Common myeloid progenitor, CD34-positive (primary cell): ENCODE results near the gene ASPG.
"Not testable (repeated sequence)": the region's sequence is repeated elsewhere in the genome, so short reads cannot be mapped to it uniquely, and the experiment has no call there.

ENCODE experiments used
- CTCF ChIA-PET: fragments of 350-600 bp; sonication (Branson Sonifier 250); formaldehyde crosslinking; loops from one replicate; lab custom pipeline; 2021; ENCODE audit warnings: antibody characterized with exemption; lab: Charles Lee
- POLR2A ChIA-PET: fragments of 350-600 bp; sonication (Branson Sonifier 250); formaldehyde crosslinking; loops from one replicate; lab custom pipeline; 2021; ENCODE audit warnings: antibody characterized with exemption; lab: Charles Lee
- DNase-seq, 3 donors: peaks; one replicate each; pipeline versions ENCODE4 v3.0.0 to v3.0.0-alpha.2; 2013
- H3K27ac ChIP-seq, 2 experiments: 1 replicate in 1 of 2; 2 replicates in 1 of 2; pipeline ENCODE4 v1.7.0; 2013; ENCODE audit warnings: inconsistent platforms in 2 of 2, low read length in 2 of 2, mild to moderate bottlenecking in 2 of 2, low read depth in 1 of 2, moderate library complexity in 1 of 2; ENCODE audit not compliant: severe bottlenecking in 2 of 2, insufficient read depth in 1 of 2, poor library complexity in 1 of 2
- H3K27me3 ChIP-seq, 5 experiments: replicated peaks in 2 of 5; 1 replicate in 3 of 5; 2 replicates in 2 of 5; pipeline versions ENCODE4 v1.6.1 to v1.7.0; 2013; ENCODE audit warnings: low read length in 4 of 5, mild to moderate bottlenecking in 2 of 5, moderate library complexity in 2 of 5, inconsistent platforms in 1 of 5; ENCODE audit not compliant: insufficient read depth in 5 of 5, control insufficient read depth in 4 of 5
- H3K36me3 ChIP-seq, 4 experiments: 1 replicate in 2 of 4; 2 replicates in 2 of 4; pipeline versions ENCODE4 v1.6.1 to v1.7.0; 2013; ENCODE audit warnings: low read length in 3 of 4, control low read depth in 1 of 4, mild to moderate bottlenecking in 1 of 4; ENCODE audit not compliant: control insufficient read depth in 4 of 4, insufficient read depth in 4 of 4
- H3K4me1 ChIP-seq, 4 experiments: 1 replicate in 3 of 4; 2 replicates in 1 of 4; pipeline versions ENCODE4 v1.6.1 to v1.7.1; 2013; ENCODE audit warnings: low read length in 3 of 4, mild to moderate bottlenecking in 3 of 4, control low read depth in 1 of 4, inconsistent platforms in 1 of 4, moderate library complexity in 1 of 4; ENCODE audit not compliant: control insufficient read depth in 4 of 4, insufficient read depth in 4 of 4; ENCODE audit errors: control extremely low read depth in 1 of 4
- H3K4me3 ChIP-seq, 7 experiments: 1 replicate in 4 of 7; 2 replicates in 3 of 7; pipeline versions ENCODE4 v1.5.1 to v1.7.0; 2013; ENCODE audit warnings: mild to moderate bottlenecking in 7 of 7, low read length in 6 of 7, moderate library complexity in 6 of 7, inconsistent platforms in 2 of 7, low read depth in 2 of 7, control low read depth in 1 of 7; ENCODE audit not compliant: insufficient read depth in 4 of 7, control insufficient read depth in 1 of 7; ENCODE audit errors: extremely low read depth in 1 of 7
- H3K9me3 ChIP-seq, 5 experiments: 1 replicate in 4 of 5; 2 replicates in 1 of 5; pipeline versions ENCODE4 v1.6.1 to v1.7.1; 2013; ENCODE audit warnings: low read length in 4 of 5, mild to moderate bottlenecking in 2 of 5, inconsistent platforms in 1 of 5, low read depth in 1 of 5, moderate library complexity in 1 of 5; ENCODE audit not compliant: control insufficient read depth in 4 of 5, insufficient read depth in 2 of 5; ENCODE audit errors: control extremely low read depth in 1 of 5
- WGBS: methylation state at CpG from one replicate; pipeline ENCODE4 v1.1.5; 2013; ENCODE audit not compliant: insufficient coverage; 5-methylcytosine and 5-hydroxymethylcytosine counted together

The ASPG gene

DNA sequence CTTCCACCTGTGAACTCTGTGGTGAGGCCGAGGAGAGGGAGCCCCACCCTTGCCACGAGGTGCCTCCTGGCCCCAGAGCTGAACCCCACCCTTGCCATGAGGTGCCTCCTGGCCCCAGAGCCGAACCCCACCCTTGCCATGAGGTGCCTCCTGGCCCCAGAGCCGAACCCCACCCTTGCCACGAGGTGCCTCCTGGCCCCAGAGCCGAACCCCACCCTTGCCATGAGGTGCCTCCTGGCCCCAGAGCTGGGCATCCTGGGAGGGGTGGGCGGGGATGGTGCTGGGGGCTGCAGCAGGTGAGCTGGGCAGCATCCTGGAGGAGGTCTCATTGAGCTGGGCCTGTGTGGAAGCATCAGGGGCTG, 67.9 kb downstream of the ASPG start:
- DNase-seq, H3K27me3 ChIP-seq, H3K27ac ChIP-seq, H3K4me3 ChIP-seq, H3K36me3 ChIP-seq, POLR2A ChIA-PET, H3K9me3 ChIP-seq: not testable (repeated sequence)
- CTCF ChIA-PET: interaction anchor here (1.6 kb wide), 1 partner anchor 60 kb away, joined by 4 read pairs; no protein-coding TSS in a partner anchor
- H3K4me1 ChIP-seq: peaks cover 0 to 14% (median 10%) of the 10 kb centered on the region in 4 experiments
- WGBS: 78% methylated on average over 5 of the region's 7 CpGs

DNA sequence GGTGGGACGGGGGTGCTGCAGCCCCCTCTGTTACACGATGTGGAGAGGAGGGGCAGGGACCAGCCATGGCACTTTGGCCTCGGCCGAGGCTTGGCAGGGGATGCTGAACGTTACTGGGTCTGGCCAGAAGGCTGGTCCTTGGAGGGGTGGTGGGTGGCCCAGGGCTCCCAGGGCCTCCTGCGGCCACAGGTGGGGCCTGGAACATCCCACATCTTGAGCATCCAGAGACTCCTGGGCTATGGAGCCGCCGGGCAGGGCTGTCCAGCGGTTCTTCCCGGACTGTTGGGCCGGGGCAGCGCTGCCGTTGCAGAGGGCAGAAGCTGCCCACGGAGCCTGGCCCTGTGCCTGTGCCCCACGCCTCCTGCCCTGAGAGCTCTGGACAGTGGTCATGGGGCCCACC, 68.7 kb downstream of the ASPG start:
- CTCF ChIA-PET: no interaction called here
- Histone ChIP-seq H3K27ac (no peak overlapping the region), H3K9me3 (no peaks in the 10 kb centered on the region), H3K27me3 (no peaks in the 10 kb centered on the region), H3K4me1 (peaks cover 0 to 14% (median 10%) of the 10 kb centered on the region in 4 experiments), H3K36me3 (no peaks in the 10 kb centered on the region), H3K4me3 (no peak overlapping the region)
- no peak for DNase-seq
- POLR2A ChIA-PET: no interaction called here
- WGBS: 91% methylated on average over 15 of the region's 15 CpGs

DNA sequence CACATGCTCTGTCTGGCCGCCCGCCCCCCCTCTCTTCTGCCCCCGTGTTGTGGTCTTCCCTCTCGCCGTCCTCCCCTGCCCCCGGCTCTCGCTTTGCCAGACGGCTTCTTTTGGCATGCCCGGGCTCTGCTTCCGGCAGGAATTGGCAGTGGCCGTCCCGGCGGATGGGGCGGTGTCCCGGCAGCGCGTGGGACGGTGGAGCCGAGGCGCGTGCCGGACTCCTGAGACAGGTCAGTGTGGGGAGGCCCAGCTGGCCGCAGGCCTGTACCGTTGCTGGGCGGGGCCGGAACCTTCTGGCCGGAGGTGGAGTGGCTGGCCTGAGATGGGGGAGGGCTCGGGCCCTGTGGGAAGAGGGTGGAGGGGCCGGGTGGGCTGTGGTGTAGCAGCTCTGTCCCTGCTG, 70.0 kb downstream of the ASPG start:
- ChIA-PET POLR2A (no interaction called here), CTCF (no interaction called here)
- Histone ChIP-seq H3K4me3 (no peak overlapping the region), H3K27me3 (no peaks in the 10 kb centered on the region), H3K36me3 (no peaks in the 10 kb centered on the region), H3K27ac (no peak overlapping the region), H3K9me3 (no peaks in the 10 kb centered on the region), H3K4me1 (peaks cover 0 to 6% (median 2%) of the 10 kb centered on the region in 4 experiments)
- 95% methylated on average over 13 of the region's 29 CpGs for WGBS
- no peak for DNase-seq

DNA sequence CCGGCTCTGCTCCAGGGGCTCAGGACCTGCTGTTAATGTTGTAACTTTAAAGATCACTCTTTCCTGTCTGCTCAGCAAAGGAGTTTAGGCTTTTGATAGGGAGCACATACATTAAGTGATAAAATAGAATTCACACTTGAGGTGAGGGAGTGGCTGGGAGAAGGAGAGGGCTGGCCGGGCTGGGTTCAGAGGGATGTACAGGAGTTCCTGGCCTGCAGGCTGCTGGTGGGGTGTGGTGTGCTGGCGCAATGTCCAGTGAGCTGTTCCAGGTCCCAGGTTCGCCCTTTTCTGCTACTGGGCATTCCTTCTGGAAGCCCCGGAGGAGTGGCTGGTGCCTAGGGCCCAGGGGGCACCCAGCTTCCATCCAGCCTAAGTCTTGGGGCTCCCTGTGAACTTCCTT, 70.6 kb downstream of the ASPG start:
- ChIA-PET CTCF (no interaction called here), POLR2A (no interaction called here)
- H3K9me3 ChIP-seq: no peaks in the 10 kb centered on the region
- no peak overlapping the region for H3K4me3 ChIP-seq
- H3K27me3 ChIP-seq: no peaks in the 10 kb centered on the region
- WGBS: 90% methylated on average over 3 of the region's 5 CpGs
- H3K36me3 ChIP-seq: no peaks in the 10 kb centered on the region
- peaks cover 0 to 3% (median 0%) of the 10 kb centered on the region in 4 experiments for H3K4me1 ChIP-seq
- DNase-seq: no peak
- H3K27ac ChIP-seq: no peak overlapping the region

DNA sequence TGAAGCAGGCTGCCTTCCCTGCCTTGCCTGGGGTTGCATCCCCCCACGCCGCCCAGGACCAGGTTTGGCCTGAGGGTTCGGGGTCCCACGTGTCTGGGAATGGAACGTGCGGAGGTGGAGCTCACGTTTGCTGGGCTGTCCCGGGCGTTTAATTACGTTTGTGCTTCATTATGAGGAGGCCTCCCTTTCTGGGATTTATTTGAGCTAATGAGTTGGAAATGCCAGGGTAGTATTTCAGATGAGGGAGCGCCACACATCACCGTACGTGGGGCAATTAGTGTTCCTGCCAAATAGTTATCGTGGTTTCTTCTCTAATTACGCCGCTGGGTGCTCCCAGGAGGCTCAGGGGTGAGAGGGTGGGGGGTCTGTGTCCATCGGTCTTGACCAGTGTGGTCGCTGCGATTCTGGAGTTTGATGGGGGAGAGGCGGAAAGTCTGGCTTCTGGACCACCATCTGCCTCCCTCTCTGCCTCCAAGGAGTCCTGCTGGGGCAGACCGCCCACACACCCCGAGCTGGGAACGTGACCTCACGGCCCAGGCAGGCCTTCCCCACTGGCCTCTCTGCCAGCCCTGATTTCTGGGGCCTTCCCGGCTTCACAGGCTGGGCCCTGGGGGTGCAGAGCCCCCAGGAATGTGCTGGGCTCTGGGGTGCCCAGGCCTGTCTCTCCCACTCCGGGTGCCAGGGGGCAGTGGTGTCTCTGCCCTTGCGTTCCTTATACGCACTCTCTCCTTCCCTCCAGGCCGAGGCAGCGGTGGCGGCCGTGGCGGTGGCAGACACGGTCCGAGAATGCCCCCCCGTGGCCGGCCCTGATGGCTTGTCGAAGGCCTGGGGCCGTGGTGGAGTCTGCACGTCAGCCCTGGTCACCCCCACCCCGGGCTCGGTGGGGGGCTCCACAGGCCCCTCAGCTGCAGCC, 71.8 kb downstream of the ASPG start:
- no peaks in the 10 kb centered on the region for H3K36me3 ChIP-seq

DNA sequence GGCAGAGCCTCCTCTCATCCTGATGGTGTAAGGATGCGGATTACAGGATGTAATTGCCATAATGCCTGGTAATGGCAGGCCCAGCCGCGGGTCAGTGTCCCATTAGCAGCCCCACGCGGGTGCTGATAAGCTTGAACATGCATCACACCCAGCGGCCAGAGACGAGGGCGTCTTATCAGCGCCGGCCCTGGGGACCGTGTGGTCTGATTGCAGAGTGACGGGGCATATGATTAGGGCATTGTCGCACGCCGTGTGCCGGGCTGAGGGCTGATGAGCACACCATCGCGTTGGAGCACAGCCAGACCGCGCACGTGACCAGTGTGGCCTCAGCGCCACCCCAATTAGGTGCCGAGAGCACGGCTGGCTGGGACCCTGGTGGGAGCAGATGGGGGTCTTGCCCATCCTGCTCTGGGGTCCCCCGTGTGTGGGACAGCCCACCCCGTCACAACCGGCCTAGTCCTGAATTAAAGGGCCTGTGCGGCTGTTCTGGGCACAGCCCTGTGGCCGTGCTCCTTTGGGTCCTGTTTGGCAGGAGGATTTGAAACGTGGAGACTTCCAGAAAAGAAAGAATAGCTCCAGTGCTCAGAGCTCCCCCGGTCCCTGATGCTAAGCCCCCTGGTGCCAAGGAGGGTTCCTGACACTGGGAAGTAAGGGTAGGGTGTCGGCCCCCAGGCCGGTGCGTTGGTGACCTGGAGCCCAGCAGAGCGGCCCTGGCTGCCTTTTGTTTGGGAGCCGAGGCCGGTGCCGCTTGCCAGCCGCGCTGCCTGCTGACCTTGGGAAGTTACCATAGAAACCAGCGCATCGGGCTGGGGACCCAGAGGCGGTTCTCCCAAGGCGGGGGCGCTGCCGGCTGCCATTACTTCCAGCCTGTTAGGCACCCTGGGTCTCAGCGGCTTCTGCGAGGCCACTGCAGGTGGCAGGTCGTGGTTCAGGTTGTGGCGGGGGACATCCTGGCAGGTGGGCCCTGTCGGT, 73.6 kb downstream of the ASPG start:
- Histone ChIP-seq H3K9me3 (no peaks in the 10 kb centered on the region), H3K36me3 (no peaks in the 10 kb centered on the region), H3K4me3 (no peak overlapping the region), H3K27ac (no peak overlapping the region), H3K27me3 (no peaks in the 10 kb centered on the region), H3K4me1 (peaks cover 0 to 3% (median 0%) of the 10 kb centered on the region in 4 experiments)
- DNase-seq: peak; percentile 65 to 78 (median 73)
- WGBS: 94% methylated on average over 46 of the region's 51 CpGs
- POLR2A ChIA-PET: no interaction called here
- CTCF ChIA-PET: interaction anchor here (0.9 kb wide), 1 partner anchor 11 kb away, joined by 5 read pairs; no protein-coding TSS in a partner anchor

More for the DNA sequence above, 71.8 kb downstream of the ASPG start:
- H3K4me3 ChIP-seq: no peak overlapping the region
- no peak for DNase-seq
- H3K27ac ChIP-seq: no peak overlapping the region
- 94% methylated on average over 38 of the region's 42 CpGs for WGBS
- no peaks in the 10 kb centered on the region for H3K9me3 ChIP-seq
- POLR2A ChIA-PET: no interaction called here
- no peaks in the 10 kb centered on the region for H3K27me3 ChIP-seq
- CTCF ChIA-PET: interaction anchor here (0.9 kb wide), 1 partner anchor 10 kb away, joined by 5 read pairs; no protein-coding TSS in a partner anchor
- peaks cover 0 to 3% (median 0%) of the 10 kb centered on the region in 4 experiments for H3K4me1 ChIP-seq
